HG03460 (cell line): ENCODE data around the gene SEC61A1.

ENCODE experiments used
- ATAC-seq: cut with Tn5 transposase; IDR thresholded peaks from one replicate; pipeline ENCODE4 v1.9.1; 2021; ENCODE audit not compliant: unreplicated experiment

The SEC61A1 gene

DNA sequence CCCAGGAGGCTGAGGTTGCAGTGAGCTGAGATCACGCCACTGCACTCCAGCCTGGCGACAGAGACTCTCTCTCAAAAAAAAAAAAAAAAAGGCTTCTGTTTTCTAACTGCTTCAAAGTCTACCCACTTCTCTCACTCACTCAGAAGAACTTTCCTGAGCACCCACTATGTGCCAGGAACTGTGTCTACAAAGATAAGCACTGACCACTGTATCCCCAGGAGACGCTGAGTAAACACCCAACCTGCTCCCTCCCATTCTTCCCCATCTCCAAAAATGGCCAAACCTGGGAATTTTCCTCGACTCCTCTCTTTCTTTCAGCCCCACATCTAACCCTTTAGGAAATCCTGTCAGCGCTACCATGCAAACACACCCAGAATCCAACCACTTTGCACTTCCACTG, 58.9 kb downstream of the SEC61A1 start:
- ATAC-seq = no peak

DNA sequence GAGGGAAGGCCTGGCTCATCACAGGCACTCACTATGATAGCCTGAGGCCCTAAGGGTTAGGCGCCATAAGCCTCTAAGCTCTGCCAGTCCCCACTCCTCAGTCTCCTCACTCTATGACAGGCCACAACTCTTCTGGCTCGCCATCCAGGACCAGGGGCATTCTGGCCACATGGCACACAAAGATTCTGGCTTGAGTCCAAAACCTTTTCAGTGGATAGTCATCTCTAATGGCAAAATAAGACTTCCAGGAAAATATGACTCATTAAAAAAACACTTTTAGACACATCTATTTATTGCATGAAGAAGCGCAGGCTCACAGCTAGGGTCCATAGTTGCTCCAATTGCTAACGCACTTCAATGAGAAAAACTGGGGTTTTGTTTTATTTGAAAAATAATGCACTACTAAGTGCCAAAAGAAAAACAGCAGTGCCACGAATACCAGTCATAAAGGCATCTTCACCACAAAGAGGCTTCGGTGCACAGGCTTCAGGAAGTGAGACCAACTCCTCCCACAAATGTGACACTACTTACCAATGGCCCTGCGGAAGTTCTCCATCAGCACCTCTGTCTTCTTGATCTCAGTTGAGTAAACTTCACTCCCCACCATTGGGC, 60.2 kb downstream of the SEC61A1 start:
- no peak for ATAC-seq

DNA sequence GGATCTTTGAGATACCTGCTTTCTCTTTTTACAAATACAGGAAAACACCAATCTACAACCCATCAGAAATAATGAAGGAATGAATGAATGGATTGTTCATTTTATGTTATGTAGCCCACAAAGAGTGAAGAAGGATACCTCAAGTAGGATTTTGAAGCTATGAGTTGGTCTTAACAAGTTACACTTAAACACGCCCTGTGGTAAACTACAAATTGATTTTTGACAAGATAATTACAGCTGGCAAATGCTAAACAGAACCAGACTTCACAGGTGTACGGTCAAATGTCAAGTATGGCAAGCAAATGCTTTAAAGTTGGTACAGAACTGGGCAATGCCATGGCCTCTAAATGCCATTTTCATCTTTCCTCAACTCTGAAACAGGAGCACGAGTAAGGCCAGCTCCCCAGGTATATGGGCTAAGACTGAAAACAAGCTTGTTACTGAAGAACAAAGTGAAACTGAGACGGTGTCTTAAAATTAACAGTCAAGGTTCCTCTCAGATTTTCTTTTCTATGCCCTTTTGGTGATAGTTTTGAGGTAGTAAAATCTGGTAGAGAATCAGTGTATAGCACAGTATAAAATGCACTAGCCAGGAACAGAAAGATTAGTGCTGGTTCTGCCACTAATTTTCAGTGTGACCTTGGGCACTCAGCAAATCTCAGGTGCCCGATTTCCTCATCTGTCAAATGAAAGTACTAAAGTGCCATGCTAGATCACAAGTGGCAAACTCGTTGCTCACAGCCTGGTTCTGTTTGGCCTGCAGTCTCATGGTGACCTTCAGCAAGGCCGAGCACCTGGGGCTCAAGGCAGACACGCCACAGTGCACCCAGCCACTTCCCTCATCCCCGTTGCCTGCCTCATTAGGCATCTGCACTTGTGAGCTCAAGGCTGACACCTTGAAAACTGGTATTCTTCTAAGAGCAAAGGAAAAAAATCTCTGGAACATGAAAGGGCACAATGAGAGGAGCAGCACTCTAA, 61.9 kb downstream of the SEC61A1 start:
- ATAC-seq = no peak
